Testis (tissue), 2 donors: ENCODE measurements around the gene EBLN1.

Experiments
- POLR2A ChIP-seq: fragments of 450-650 bp; IDR thresholded peaks from one replicate; pipeline ENCODE4 v1.6.1; 2017; ENCODE audit warnings: antibody characterized with exemption, mild to moderate bottlenecking, moderate library complexity
- TF ChIP-seq, protein P1 (sequence below), 3 experiments: fragments of 450-650 bp in 2 of 3; fragments of 200-600 bp in 1 of 3; sonication (generic) in 1 of 3; IDR thresholded peaks; one replicate each; pipeline ENCODE4 v1.5.1; 2016 to 2019; ENCODE audit warnings: antibody characterized with exemption in 3 of 3, mild to moderate bottlenecking in 2 of 3, moderate library complexity in 1 of 3

DNA sequence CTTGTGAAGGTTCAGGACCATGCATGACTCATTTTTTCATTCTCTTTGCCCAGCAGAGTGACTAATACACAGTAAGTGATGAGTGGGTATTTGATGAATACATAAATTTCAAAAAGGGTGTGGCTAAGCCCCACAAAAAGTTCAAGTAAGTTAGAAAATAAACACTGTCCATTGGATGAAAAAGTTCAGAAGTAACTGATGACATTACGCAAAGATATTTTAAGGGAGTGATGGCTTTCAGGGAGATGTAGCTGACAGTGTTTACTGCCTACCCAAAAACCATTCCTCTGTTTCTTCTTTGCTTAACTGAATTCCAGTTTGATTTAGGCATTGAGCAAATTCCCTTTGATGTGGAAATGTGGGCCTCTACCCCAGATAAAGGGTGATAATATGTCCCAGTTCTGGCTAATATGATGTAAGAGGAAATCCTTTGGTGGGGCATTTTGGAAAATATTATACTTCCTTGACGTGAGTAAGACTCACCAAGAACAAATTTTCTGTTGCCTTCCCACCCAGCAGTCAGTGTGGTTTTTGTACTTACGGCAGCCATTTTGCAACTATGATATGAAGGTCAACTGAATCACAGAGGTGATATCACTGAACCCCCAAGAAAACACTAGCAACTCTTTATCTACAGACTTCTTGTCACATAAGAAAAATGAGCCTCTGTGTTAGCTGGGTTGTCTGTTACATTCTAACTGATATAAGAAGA, 29.0 kb upstream of the EBLN1 start:
- TF ChIP-seq, protein P1, sequence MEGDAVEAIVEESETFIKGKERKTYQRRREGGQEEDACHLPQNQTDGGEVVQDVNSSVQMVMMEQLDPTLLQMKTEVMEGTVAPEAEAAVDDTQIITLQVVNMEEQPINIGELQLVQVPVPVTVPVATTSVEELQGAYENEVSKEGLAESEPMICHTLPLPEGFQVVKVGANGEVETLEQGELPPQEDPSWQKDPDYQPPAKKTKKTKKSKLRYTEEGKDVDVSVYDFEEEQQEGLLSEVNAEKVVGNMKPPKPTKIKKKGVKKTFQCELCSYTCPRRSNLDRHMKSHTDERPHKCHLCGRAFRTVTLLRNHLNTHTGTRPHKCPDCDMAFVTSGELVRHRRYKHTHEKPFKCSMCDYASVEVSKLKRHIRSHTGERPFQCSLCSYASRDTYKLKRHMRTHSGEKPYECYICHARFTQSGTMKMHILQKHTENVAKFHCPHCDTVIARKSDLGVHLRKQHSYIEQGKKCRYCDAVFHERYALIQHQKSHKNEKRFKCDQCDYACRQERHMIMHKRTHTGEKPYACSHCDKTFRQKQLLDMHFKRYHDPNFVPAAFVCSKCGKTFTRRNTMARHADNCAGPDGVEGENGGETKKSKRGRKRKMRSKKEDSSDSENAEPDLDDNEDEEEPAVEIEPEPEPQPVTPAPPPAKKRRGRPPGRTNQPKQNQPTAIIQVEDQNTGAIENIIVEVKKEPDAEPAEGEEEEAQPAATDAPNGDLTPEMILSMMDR (IDR thresholded peaks at IDR 0.05), result no peak
- no peak for TF ChIP-seq POLR2A
